ENCODE results near the gene SSNA1. TPM values are rescaled to one million over a fixed set of nuclear protein-coding genes. Genes with fewer than 3 reads are reported as not detected.

The SSNA1 gene
- total RNA-seq, 2 experiments from 2014 or later: 53.3 to 58.4 TPM

GRCh38 chr9:137184881-137185660, 3.4 kb upstream of the SSNA1 start:
- ChIA-PET CTCF (no interaction called here), POLR2A (interaction anchor here (1.0 kb wide), 1 partner anchor 10 kb away, joined by 3 read pairs; no protein-coding TSS in a partner anchor)
- DNase-seq (no peak), ATAC-seq (no peak)
- Mint-ChIP-seq H3K36me3 (ENCODE audit: low read depth) (peaks cover 8% of the 10 kb centered on the region), H3K27ac (no peak overlapping the region), H3K4me1 (ENCODE audit: low read depth) (peaks cover 26% of the 10 kb centered on the region), H3K27me3 (no peaks in the 10 kb centered on the region), H3K4me3 (no peak overlapping the region), H3K9me3 (no peaks in the 10 kb centered on the region)
- intact Hi-C loops (cut with micrococcal nuclease): no loop called here
- TF ChIP-seq CTCF (IDR thresholded peaks at IDR 0.05): no peak

GRCh38 chr9:137185921-137186320, 2.6 kb upstream of the SSNA1 start:
- no peak overlapping the region for H3K4me3 Mint-ChIP-seq
- intact Hi-C loops (cut with micrococcal nuclease): no loop called here
- POLR2A ChIA-PET: interaction anchor here (1.6 kb wide), 1 partner anchor 8 kb away, joined by 3 read pairs; no protein-coding TSS in a partner anchor
- no peak for DNase-seq
- CTCF ChIA-PET: interaction anchor here (1.1 kb wide), 1 partner anchor 9 kb away, joined by 4 read pairs; no protein-coding TSS in a partner anchor
- H3K9me3 Mint-ChIP-seq: no peaks in the 10 kb centered on the region
- H3K27me3 Mint-ChIP-seq: no peaks in the 10 kb centered on the region
- TF ChIP-seq CTCF (IDR thresholded peaks at IDR 0.05): no peak
- no peak overlapping the region for H3K27ac Mint-ChIP-seq
- H3K36me3 Mint-ChIP-seq (ENCODE audit: low read depth): peaks cover 10% of the 10 kb centered on the region
- no peak for ATAC-seq
- H3K4me1 Mint-ChIP-seq (ENCODE audit: low read depth): peaks cover 32% of the 10 kb centered on the region

- no peaks in the 10 kb centered on the region for H3K27me3 Mint-ChIP-seq
- H3K4me3 Mint-ChIP-seq: peak overlapping the region; percentile 91
- POLR2A ChIA-PET: interaction anchor here (1.6 to 4.0 kb wide), 3 partner anchors 8 to 57 kb away, joined by 3 to 28 read pairs (median 16); no protein-coding TSS in a partner anchor
- intact Hi-C loops (cut with micrococcal nuclease): no loop called here
- CTCF ChIA-PET: interaction anchor here (1.1 to 1.6 kb wide), 2 partner anchors 10 to 50 kb away, joined by 4 to 6 read pairs; no protein-coding TSS in a partner anchor
- no peaks in the 10 kb centered on the region for H3K9me3 Mint-ChIP-seq
- H3K27ac Mint-ChIP-seq: no peak overlapping the region
- DNase-seq (no peak), ATAC-seq (no peak)
- H3K36me3 Mint-ChIP-seq (ENCODE audit: low read depth): peaks cover 10% of the 10 kb centered on the region
- no peak for TF ChIP-seq CTCF (IDR thresholded peaks at IDR 0.05)
- H3K4me1 Mint-ChIP-seq (ENCODE audit: low read depth): peaks cover 32% of the 10 kb centered on the region
These were observed 2.1 kb upstream of the SSNA1 start for GRCh38 chr9:137186385-137186784.

GRCh38 chr9:137187386-137187785, 1.1 kb upstream of the SSNA1 start:
- H3K4me1 Mint-ChIP-seq (ENCODE audit: low read depth): peaks cover 32% of the 10 kb centered on the region
- ChIA-PET CTCF (interaction anchor here (1.3 to 2.2 kb wide), 3 partner anchors 17 to 49 kb away, joined by 3 to 11 read pairs (median 6); no protein-coding TSS in a partner anchor), POLR2A (interaction anchor here (0.8 to 4.0 kb wide), 9 partner anchors 9 to 117 kb away, joined by 3 to 28 read pairs (median 3); partner anchors contain the start of gene TMEM203)
- ATAC-seq (no peak), DNase-seq (no peak)
- intact Hi-C loops (cut with micrococcal nuclease): no loop called here
- H3K9me3 Mint-ChIP-seq: no peaks in the 10 kb centered on the region
- H3K27ac Mint-ChIP-seq: peak overlapping the region; percentile 91
- peak overlapping the region; percentile 91 for H3K4me3 Mint-ChIP-seq
- H3K36me3 Mint-ChIP-seq (ENCODE audit: low read depth): peaks cover 6% of the 10 kb centered on the region
- H3K27me3 Mint-ChIP-seq: no peaks in the 10 kb centered on the region
- no peak for TF ChIP-seq CTCF (IDR thresholded peaks at IDR 0.05)

- Mint-ChIP-seq H3K36me3 (ENCODE audit: low read depth) (peaks cover 6% of the 10 kb centered on the region), H3K27me3 (no peaks in the 10 kb centered on the region), H3K27ac (peak overlapping the region; percentile 91), H3K9me3 (no peaks in the 10 kb centered on the region), H3K4me1 (ENCODE audit: low read depth) (peaks cover 32% of the 10 kb centered on the region), H3K4me3 (peak overlapping the region; percentile 91)
- intact Hi-C loops (cut with micrococcal nuclease): no loop called here
- ATAC-seq: peak; percentile 12
- ChIA-PET CTCF (interaction anchor here (1.3 to 2.2 kb wide), 8 partner anchors 11 to 56 kb away, joined by 3 to 11 read pairs (median 6); partner anchors contain the start of gene RNF224), POLR2A (interaction anchor here (0.6 to 4.0 kb wide), 12 partner anchors 11 to 312 kb away, joined by 3 to 28 read pairs (median 4); partner anchors contain the start of gene TMEM203)
- no peak for DNase-seq
- no peak for TF ChIP-seq CTCF (IDR thresholded peaks at IDR 0.05)
These were observed 388 bp upstream of the SSNA1 start for GRCh38 chr9:137188086-137188489.

Data from activated CD8-positive, alpha-beta T cell treated with anti-CD3 and anti-CD28 coated beads for 36 hours (primary cell).